HG03108 (cell line): ENCODE data around the gene ACE2.

Experiments used
- ATAC-seq: cut with Tn5 transposase; IDR thresholded peaks from one replicate; pipeline ENCODE4 v1.9.1; 2021; ENCODE audit warnings: moderate library complexity; ENCODE audit not compliant: unreplicated experiment

The ACE2 gene

DNA sequence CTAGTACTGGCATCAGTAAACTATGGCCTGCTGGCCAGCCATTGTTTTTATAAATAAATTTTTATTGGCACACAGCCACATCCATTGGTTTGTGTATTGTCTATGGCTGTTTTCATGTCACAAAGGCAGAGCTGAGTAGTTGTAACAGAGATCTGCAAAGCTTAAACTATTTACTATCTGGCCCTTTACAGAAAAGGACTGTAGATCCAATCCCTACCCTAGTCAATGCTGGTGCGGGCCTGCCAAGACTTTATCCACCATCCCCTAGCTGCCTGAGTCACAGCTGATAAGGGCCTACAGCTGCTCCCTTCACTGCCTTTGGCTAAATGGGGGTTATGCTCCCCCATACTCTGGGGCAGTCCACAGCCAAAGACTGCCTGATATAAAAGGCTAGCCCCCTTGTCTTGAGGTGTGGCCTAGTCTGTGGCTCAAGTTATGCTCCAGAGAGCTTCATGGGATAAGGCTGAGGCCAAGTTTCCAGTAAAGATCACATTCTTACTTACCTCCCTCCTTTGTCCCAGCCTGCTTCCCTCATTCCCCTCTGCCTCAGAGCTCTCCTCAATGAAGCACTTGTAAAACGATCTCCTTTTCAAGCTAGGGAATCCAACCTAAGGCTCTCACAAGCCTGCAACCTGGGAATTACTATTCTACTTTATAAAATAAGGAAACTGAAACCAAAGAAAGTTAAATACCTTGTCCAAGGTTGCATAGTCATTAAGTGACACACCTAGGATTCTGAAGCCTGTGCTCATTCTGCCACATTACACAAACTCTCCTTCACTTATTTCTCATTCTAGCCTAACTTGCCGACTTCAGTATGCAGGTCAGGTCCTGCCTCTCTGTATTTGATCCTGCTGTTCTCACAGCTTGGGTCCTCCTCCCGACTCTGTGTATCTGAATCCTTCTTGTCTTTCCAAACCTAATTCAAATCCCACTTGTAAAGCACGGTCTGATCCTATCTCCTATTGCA is 20.7 kb downstream of the ACE2 start:
- ATAC-seq, result no peak

DNA sequence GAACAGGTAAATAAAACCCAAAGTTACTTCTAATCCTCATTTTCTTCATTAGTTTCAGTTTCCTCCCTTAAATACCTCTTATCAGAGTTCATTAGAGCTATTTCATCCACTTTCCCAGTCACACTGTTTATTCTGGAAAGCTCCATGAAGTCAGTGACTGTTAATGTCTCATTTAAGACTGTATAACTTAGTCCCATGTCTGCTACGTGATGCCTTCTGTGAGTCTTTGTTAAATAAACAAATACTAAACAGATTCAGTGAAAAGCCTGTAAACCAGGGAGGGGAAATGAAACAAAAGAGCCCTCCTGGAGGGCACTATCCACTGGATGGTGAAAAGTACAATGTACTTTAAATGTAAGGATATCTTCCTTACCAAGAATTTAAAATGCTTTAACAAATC is 24.7 kb downstream of the ACE2 start:
- ATAC-seq, result no peak

DNA sequence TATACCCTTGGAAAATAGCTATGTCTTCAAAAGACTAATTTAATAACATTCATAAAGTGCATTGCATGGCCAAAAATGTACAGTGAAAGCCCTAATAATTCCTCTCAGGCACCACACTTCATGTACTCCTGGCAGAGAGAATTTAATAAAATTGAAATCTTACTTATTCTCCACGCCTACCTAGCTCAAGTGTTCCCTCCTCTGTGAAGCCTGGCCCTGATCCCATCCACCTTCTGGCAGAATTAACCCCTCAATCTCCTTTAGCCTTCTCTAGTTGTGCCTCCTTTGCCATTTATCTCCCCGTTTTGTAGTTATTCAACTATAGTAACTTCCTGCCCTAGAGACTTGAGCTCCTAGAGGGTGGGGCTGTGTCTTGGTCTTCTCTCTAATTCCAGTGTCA is 26.7 kb downstream of the ACE2 start:
- ATAC-seq, result no peak

DNA sequence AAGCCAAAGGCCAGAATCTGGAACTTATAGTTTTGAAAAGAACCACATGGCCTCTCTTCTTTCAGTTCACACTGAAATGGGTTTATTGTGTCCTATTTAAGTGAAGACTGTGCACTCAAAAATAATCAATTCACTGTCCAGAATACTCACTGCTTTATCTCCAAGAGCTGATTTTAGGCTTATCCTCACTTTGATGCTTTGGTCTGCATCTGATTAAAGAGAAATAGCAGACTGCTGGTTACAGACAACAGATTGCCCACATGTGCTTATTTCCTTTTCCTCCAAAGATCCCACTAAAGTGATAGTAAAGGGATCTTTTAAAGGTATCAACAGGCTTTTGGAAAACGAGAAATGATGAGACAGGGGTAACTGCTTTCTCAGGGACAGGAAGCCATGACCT is 30.6 kb downstream of the ACE2 start:
- ATAC-seq, result no peak

DNA sequence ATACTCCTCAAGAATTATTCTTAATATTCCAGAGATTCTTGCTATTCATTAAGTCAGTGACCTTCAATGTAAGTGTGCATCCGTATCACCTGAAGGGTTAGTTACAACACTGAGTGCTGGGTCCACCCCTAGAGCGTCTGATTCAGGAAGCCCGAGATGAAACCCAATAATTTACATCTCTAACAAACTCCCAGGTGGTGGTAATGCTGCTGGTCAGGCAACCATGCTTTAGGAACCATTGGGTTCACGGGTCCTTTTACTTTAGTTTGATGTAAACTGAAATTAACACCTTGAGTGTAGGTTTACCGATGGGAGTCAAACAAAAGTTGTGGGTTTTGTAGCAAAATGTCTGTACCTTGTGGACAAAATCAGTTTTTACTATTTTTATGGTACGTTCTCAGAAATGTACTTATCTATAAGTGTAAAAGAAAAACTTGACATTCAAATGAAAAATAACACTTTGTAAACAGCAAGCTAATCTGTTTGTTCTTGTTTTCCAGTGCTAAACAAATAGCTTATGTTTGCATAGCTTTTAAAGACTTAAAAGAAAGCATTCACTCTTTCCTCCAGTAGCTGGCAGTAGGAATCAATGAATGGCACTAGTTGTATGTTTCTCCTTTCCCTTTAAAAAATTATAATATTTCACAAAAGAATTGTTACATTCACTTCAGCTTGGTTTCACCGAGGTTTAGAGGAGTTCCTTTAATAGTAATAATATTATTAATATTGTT is 32.7 kb downstream of the ACE2 start:
- ATAC-seq, result no peak

DNA sequence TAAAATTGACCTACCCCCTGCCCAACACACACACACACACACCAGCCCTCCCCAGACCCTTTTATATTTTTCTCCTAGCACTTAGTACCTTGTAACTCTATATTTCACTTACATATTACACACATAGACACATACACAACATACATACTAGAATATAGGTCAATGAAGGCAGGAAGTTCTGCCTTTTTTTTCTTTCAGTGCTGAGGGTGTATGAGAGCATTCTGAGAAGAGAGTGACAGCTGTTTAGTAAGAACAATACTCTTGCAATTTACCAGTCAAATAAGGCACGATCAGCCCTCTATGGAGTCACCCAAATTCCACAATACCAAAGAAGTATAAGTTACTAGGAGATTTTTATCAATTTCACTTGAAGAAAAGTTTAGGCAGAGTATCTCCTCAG is 33.5 kb downstream of the ACE2 start:
- ATAC-seq, result no peak

DNA sequence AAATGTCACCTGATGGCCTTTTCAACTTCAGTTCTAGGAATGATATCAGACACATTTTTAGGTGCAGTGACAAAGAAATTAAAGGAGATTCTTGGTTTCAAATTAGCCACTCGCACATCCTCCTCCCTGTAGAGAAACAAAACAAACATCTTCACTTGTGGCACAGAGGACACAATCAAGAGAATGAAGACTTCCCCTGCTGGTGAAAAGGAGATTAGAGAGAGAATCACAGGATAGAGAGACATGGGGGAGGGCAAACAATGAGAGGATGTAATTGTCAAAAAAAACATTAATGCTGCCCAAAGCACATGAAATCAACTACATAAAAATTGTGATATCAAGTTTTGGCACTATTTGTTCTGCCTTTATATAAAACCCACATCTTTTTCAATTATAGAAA is 34.5 kb downstream of the ACE2 start:
- ATAC-seq, result no peak

DNA sequence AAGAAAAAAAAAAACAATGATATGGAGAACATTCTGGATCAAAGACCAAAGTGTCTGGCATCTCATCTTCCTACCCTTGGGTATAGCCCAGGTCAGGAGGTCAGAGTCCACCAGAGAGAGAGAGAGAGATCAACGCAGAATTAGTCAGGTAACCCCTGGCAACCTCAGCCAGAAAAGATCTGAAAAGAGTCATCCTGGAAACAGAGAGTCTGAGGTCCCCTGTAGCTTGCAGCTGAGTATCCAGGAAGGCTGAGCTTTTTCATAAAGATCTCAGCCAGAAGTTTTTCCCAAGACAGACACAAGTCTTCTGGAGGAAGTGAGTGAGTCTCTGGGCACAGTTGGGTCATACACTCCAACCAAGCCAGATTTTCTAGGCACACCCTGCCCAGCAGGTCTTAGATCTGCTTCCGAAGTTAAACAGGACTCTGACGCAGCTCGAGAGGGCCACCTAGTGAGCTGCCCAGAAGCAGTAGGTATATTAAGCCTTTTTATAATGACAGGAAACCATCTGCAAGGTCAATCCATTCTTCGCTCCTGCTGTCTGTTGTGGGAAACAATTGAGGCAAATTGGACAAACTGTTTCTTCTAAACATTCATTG is 35.7 kb downstream of the ACE2 start:
- no peak for ATAC-seq

DNA sequence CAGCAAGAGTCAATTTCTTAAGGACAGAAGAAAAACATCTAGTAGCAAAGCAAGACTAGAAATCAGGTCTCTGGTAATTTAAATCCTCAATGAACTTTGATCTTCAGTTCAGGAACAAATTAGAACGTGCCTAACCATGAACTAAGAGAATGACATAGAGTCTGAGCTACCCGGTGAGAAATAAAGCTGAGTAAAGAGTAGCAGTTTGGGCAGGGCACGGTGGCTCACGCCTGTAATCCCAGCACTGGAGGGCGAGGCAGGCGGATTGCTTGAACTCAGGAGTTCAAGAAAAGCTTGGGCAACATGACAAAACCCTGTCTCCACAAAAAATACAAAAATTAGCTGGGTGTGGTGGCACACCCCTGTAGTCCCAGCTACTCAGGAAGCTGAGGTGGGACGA is 37.7 kb downstream of the ACE2 start:
- ATAC-seq, result no peak

DNA sequence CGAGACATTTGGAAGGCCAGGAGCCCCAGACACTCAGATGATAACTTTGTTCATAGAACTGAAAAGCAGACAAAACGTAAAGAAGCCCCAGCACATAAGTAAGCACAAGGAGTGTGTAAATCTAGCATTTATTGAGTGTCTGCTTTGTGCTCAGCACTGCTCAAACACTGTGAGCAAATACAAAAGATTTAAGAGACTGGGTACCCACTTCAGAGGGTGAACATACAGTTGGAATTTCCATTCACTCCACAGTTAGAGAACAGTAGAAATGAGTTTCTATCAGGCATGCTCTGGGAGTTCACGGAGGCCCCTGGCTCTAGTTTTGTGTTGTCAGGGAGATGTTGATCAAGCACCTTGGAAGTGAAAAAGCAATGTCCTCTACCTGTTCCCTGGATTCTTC is 39.8 kb downstream of the ACE2 start:
- ATAC-seq, result no peak

DNA sequence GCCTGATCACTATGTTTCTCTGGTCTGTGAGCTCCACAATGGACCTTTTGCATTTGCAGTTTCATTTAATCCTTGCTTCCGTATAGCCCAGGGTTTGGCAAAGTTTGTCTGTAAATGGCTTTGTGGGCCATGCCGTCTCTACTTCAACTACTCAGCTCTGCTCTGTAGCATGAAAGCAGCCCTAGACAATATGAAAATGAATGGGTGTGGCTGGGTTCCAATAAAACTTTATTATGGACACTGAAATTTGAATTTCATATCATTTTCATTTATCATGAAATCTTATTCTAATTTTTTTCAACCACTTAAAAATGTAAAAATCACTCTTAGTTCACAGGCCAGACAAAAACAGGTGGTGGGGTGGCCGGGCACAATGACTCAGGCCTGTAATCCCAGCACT is 41.5 kb downstream of the ACE2 start:
- no peak for ATAC-seq

DNA sequence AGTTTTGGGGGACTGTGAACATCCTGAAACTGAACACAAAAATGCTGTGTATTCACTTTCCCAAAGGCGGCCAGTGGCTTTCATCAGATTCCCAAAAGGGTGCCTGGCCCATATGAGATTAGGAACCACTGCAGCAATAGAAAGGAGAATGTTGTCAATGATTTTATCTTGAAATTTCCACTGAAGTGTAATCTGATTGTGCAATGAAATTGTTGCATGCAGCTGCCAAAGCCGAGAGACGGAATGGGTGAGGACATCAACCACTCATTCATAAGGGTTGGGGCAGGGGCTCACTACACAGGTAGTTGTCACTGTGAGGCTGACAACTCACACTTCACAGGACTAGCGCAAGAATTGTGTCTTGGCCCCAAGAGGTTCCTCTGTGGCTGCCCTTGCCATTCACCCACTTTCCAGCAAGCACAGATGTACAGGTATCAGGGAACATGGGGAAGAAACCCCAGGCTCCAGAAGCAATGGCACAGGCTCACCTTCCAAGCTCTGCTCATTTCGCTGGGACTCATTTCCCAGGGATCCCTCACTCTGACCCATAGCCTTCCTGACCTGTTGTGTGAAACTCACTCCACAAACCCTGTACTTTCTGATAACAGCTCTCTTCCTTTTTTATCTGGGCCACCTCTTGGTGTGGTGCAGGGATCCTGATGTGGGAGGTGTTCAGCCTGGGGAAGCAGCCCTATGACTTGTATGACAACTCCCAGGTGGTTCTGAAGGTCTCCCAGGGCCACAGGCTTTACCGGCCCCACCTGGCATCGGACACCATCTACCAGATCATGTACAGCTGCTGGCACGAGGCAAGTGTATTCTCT is 51.4 kb downstream of the ACE2 start:
- ATAC-seq, result no peak

DNA sequence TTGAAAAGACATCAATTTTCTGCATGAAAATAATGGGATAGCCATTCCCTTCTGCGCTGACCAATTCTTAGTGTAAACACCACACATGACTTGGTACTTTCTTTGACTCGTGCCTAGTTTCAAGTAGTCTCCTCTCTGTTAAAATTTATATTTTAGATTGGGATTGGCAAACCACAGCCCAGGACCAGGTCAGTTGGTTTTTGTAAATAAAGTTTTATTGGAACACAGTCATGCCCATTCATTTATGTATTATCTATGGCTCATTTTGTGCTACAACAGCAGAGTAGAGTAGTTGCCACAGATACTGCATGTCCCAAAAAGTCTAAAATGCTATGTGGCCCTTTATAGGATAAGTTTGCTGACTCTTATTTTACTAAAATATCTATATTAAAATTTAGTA is 53.4 kb downstream of the ACE2 start:
- no peak for ATAC-seq

DNA sequence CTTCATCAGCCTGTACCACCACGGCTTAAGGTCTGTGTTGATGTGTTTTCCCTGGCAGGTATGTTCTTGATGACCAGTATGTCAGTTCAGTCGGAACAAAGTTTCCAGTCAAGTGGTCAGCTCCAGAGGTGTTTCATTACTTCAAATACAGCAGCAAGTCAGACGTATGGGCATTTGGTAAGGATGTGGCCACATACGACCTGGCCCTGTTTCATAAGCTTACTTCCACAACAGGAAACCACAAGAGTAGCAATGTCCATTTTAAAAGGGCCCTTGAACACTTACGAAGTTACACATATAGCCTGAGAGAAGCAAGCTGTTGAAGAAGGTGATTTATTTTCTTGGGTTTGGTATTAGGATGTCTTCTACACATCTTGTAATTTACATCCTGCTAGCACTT is 54.0 kb downstream of the ACE2 start:
- ATAC-seq, result no peak

DNA sequence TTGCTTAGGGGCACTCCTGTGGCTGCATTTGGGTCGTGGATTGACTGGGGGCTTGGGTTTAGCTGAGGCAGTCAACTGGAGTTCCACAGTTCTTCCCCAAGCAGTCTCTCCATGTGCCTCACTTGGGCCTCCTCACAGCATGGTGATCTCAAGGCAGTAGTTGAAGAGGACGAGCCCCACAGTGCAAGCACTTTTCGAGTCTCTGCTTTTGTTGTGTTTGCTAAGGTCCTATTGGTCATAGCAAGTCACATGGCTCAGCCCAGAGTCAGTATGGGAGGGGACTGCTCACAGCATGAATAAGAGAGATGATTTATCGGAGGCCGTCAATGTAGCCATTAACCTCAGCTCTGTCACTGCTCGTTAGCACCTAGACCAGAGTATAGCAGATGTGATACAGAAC is 70.4 kb downstream of the ACE2 start:
- ATAC-seq, result no peak

DNA sequence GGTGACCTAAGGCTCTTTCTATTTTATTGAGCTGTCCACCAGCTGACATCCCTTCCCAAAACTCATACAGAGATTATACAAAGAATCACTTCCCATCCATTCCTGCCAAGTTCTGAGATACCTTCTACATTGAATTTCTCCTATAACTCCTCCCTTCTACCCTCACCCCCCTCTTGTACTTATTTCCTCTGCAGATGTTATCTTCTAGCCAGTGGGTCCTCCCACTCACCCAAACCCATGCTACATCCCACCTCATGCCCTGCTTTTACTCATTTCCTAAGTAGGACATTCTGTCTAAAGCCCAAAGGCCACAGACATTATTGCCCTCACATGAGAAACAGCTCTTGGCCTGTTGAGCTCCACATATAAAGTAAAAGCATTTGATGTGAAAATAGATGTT is 71.6 kb downstream of the ACE2 start:
- ATAC-seq, result no peak

DNA sequence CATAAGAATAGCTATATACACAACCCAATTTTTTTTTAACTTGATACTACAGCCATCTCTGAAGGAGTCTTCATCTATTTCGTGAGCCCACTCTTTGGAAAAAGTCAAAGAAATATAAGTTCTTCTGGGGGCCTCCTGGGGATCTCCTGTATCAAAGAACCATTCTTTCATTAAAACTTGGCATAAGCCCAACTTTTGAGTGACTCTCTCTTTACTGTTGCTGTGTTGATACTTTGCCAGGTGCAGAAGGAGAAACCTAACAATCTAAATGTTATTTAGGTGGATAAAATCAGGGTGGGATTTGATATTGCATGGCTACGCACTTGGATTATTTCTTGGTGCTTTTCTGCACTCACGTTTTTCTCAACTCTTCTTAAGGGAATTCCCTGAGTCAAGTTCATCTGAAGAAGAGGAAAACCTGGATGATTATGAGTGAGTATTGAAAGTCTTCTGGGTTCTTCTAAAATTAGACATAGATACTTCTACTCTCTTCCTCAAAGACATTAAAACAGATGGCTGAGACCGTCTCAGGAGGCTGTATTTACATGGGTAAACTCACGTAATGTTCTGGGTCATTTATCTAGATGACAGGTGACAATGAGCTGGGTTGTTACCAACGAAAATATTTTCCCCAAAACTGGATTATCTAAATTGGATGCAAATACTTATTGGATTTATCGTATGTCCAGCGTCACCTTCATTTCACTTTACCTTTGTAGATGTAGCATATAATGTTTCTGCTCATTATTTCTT is 74.9 kb downstream of the ACE2 start:
- ATAC-seq, result no peak

DNA sequence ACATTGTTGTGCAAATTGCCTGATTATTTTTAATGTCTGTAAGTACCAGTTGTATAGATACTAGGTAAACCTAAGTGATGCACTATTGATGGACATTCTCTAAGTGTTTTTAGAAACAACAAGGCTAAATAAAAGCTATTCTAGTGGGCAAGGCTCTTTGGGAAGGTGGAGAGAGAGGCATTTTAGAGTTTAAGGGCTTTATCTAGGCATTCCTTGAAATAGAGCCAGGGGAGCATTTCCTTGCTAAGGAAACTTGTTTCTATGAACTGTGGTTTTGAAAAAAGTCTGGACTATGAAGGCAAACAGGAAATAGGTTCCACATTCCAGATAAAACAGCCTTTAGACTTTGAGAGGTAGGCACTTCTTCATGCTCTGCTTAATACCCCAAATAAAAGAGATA is 76.3 kb downstream of the ACE2 start:
- no peak for ATAC-seq

DNA sequence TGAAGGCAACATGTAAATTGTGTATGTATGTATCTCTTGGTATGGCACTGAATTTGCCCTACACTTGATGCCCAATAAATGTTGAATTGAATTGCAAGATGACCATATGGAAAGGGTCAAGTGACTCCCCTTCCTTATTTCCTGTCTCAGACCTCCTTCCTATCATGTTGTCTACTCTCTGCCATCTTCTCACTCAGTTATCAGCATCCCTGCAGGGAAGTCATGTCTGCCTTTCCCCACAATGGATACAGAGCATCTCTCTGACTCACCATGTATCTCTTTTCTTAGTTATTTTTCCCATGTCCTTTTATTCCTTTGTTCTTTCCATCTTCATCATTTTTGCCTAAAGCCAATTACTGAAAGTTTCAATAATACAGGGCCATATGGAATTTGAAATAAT is 77.7 kb downstream of the ACE2 start:
- ATAC-seq, result no peak

DNA sequence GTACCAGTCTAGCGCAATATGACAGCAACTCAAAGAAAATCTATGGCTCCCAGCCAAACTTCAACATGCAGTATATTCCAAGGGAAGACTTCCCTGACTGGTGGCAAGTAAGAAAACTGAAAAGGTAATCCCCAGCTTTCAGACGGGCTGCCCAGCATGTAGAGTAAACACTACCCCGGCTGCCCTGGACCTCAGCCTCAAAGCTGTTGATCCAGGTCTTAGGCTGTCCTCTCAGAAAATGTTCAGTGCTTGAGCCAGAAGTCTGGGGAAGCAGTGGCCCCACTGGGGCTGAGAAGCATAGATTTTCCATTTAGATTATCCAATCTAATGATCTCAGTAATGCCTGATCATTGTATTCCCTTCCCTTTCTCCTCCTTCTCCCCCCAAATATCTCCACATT is 78.3 kb downstream of the ACE2 start:
- no peak for ATAC-seq
